B cell (primary cell): ENCODE results near the gene USP22. TPM values are rescaled to one million over a fixed set of nuclear protein-coding genes. Genes with fewer than 3 reads are reported as not detected.
A peak's percentile ranks its signal among the peaks of the same experiment; 100 is the strongest.

Experiments
- ATAC-seq: fragments of 200-7000 bp; cut with Tn5 transposase; one replicate; pipeline ENCODE4 v1.10.0; 2021; ENCODE audit warnings: low read depth, mild to moderate bottlenecking, moderate number of reproducible peaks, moderate library complexity
- CTCF ChIA-PET: fragments of 350-600 bp; sonication (Branson Sonifier 250); formaldehyde crosslinking; loops from one replicate; lab custom pipeline; 2021; ENCODE audit warnings: antibody characterized with exemption, inconsistent platforms; lab: Charles Lee
- POLR2A ChIA-PET: fragments of 350-600 bp; sonication (Branson Sonifier 250); formaldehyde crosslinking; loops from one replicate; lab custom pipeline; 2021; ENCODE audit warnings: antibody characterized with exemption; lab: Charles Lee
- DNase-seq: peaks from one replicate; pipeline ENCODE4 v3.0.0; 2013
- H2AFZ ChIP-seq: 2 replicates; pipeline ENCODE4 v1.6.1; 2012; ENCODE audit warnings: mild to moderate bottlenecking, low read depth, low read length; ENCODE audit not compliant: insufficient read depth, poor library complexity, severe bottlenecking
- H3K27ac ChIP-seq, 2 donors: 1 replicate in 1 of 2; 2 replicates in 1 of 2; pipeline ENCODE4 v1.5.1; 2012 to 2013; ENCODE audit warnings: low read length in 2 of 2, mild to moderate bottlenecking in 2 of 2, moderate library complexity in 1 of 2
- H3K27me3 ChIP-seq, 4 experiments: fragments of 200-600 bp in 1 of 4; sonication (generic) in 1 of 4; replicated peaks in 1 of 4; 1 replicate in 2 of 4; 2 replicates in 2 of 4; pipeline versions ENCODE4 v1.6.1 to v1.7.0; 2013 to 2016; ENCODE audit warnings: low read length in 3 of 4, mild to moderate bottlenecking in 2 of 4, mixed read lengths in 1 of 4, moderate library complexity in 1 of 4; ENCODE audit not compliant: insufficient read depth in 4 of 4, control insufficient read depth in 3 of 4; ENCODE audit errors: control extremely low read depth in 1 of 4
- H3K36me3 ChIP-seq, 2 experiments: replicated peaks in 1 of 2; 1 replicate in 1 of 2; 2 replicates in 1 of 2; pipeline versions ENCODE4 v1.6.1 to v1.7.1; 2013; ENCODE audit warnings: low read length in 1 of 2; ENCODE audit not compliant: insufficient read depth in 2 of 2, control insufficient read depth in 1 of 2; ENCODE audit errors: control extremely low read depth in 1 of 2, extremely low read depth in 1 of 2
- H3K4me1 ChIP-seq, 2 donors: fragments of 200-600 bp in 1 of 2; sonication (generic) in 1 of 2; 1 replicate in 1 of 2; 2 replicates in 1 of 2; pipeline versions ENCODE4 v1.5.1 to v1.6.1; 2013 to 2017; ENCODE audit warnings: low read length in 2 of 2; ENCODE audit not compliant: control insufficient read depth in 2 of 2, insufficient read depth in 2 of 2
- H3K4me2 ChIP-seq: replicated peaks from 2 replicates; pipeline ENCODE3; 2012; ENCODE audit warnings: mild to moderate bottlenecking, low read depth, low read length; ENCODE audit not compliant: poor library complexity, severe bottlenecking
- H3K4me3 ChIP-seq, 5 experiments: fragments of 200-600 bp in 1 of 5; sonication (generic) in 1 of 5; 1 replicate in 3 of 5; 2 replicates in 2 of 5; pipeline versions ENCODE4 v1.5.1 to v1.7.0; 2011 to 2016; ENCODE audit warnings: low read length in 4 of 5, mild to moderate bottlenecking in 4 of 5, low read depth in 2 of 5, control low read depth in 1 of 5, moderate library complexity in 1 of 5; ENCODE audit not compliant: insufficient read depth in 1 of 5; ENCODE audit errors: control extremely low read depth in 1 of 5, extremely low read depth in 1 of 5
- H3K79me2 ChIP-seq: fragments of 200-600 bp; sonication (generic); one replicate; pipeline ENCODE4 v1.6.0; 2016; ENCODE audit warnings: low read length; ENCODE audit not compliant: control insufficient read depth, insufficient read depth
- H3K9ac ChIP-seq: fragments of 200-600 bp; sonication (generic); 2 replicates; pipeline ENCODE4 v1.6.1; 2017; ENCODE audit warnings: mild to moderate bottlenecking, low read length, moderate library complexity
- H3K9me3 ChIP-seq, 3 donors: one replicate each; pipeline versions ENCODE4 v1.6.1 to v1.7.1; 2013; ENCODE audit warnings: low read length in 2 of 3; ENCODE audit not compliant: control insufficient read depth in 2 of 3, insufficient read depth in 1 of 3; ENCODE audit errors: control extremely low read depth in 1 of 3
- H4K20me1 ChIP-seq: 2 replicates; pipeline ENCODE4 v1.6.0; 2012; ENCODE audit warnings: mild to moderate bottlenecking, low read length; ENCODE audit not compliant: insufficient read depth, control insufficient read depth, poor library complexity, severe bottlenecking
- H3K27ac Mint-ChIP-seq: one replicate; pipeline ENCODE4 v1.8.0; 2021; ENCODE audit warnings: mixed read lengths
- H3K27me3 Mint-ChIP-seq: one replicate; pipeline ENCODE4 v1.8.0; 2021; ENCODE audit warnings: mixed read lengths
- H3K4me1 Mint-ChIP-seq: one replicate; pipeline ENCODE4 v1.8.0; 2021; ENCODE audit warnings: mixed read lengths
- H3K4me3 Mint-ChIP-seq: one replicate; pipeline ENCODE4 v1.8.0; 2021; ENCODE audit warnings: mixed read lengths
- H3K9me3 Mint-ChIP-seq: one replicate; pipeline ENCODE4 v1.8.0; 2022; ENCODE audit warnings: mixed read lengths; ENCODE audit not compliant: insufficient read depth
- CTCF ChIP-seq: fragments of 200-600 bp; IDR thresholded peaks from one replicate; pipeline ENCODE4 v1.8.0; 2022; ENCODE audit warnings: antibody characterized with exemption, mild to moderate bottlenecking
- EZH2 ChIP-seq: IDR thresholded peaks from 2 replicates; pipeline ENCODE4 v1.6.1; 2012; ENCODE audit warnings: borderline replicate concordance, low read depth, mild to moderate bottlenecking, moderate library complexity, low read length; ENCODE audit not compliant: insufficient read depth, poor library complexity, severe bottlenecking
- WGBS: methylation state at CpG from one replicate; pipeline ENCODE4 v1.1.5; 2013; ENCODE audit warnings: missing lambda C conversion rate; ENCODE audit not compliant: insufficient coverage; 5-methylcytosine and 5-hydroxymethylcytosine counted together
- intact Hi-C: fragments of 100-400 bp; cut with micrococcal nuclease; formaldehyde crosslinking; loops from one replicate; pipeline ENCODE4 v1.10.0; 2022
- polyA plus RNA-seq: library from polyadenylated mRNA; depleted of rRNA; stranded (reverse); fragments of >200 nt; gene quantifications from 2 replicates; pipeline ENCODE4 v1.2.3, GENCODE V29; 2012
- total RNA-seq, 2 donors: library from RNA; stranded (reverse); fragments of 120-200 nt in 1 of 2; gene quantifications; 1 replicate in 1 of 2; 2 replicates in 1 of 2; pipeline versions ENCODE4 v1.2.3 to v1.2.4, GENCODE V29; 2013 to 2022

Gene USP22
- total and polyA plus RNA-seq, 2 donors (not counting 1 experiment from before 2014, with no cell fraction given) = 74.3 to 167 TPM

DNA sequence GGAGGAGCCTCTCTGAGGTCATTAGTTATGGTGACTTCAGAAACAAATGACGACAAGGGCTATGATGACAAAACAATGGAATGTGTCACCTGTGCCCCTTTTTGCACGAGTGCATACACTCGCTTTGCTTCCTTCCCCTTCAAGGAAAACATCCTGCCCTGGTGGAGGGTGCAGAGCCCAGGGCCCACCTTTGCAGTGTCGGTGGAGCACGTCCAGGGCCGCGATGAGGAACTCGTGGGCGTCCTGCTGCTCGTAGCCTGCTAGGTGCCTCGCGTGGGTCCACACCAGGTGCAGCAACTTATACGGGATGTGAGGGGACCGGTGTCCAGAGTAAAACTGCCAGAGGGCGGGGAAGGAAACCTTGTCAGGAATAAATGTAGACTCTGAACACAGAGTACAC is 27.2 kb downstream of the USP22 start:
- peaks cover 11% of the 10 kb centered on the region for H3K4me1 Mint-ChIP-seq
- Histone ChIP-seq H3K36me3 (peaks cover 22 to 97% of the 10 kb centered on the region in 2 experiments), H3K9me3 (no peaks in the 10 kb centered on the region), H3K79me2 (peaks cover 98% of the 10 kb centered on the region), H3K4me1 (peaks cover 7 to 15% of the 10 kb centered on the region in 2 donors), H3K9ac (no peak overlapping the region), H3K27me3 (no peaks in the 10 kb centered on the region), H4K20me1 (peaks cover 100% of the 10 kb centered on the region), H2AFZ (no peak overlapping the region), H3K4me2 (no peak overlapping the region), H3K4me3 (no peak overlapping the region), H3K27ac (no peak overlapping the region)
- no peaks in the 10 kb centered on the region for H3K27me3 Mint-ChIP-seq
- ChIA-PET CTCF (no interaction called here), POLR2A (no interaction called here)
- WGBS = 51% methylated on average over 14 of the region's 15 CpGs
- DNase-seq (no peak), ATAC-seq (no peak)
- intact Hi-C loops = no loop called here
- TF ChIP-seq EZH2 (no peak), CTCF (no peak)
- H3K9me3 Mint-ChIP-seq = no peaks in the 10 kb centered on the region
- H3K27ac Mint-ChIP-seq = peak overlapping the region; percentile 24
- H3K4me3 Mint-ChIP-seq = no peak overlapping the region

DNA sequence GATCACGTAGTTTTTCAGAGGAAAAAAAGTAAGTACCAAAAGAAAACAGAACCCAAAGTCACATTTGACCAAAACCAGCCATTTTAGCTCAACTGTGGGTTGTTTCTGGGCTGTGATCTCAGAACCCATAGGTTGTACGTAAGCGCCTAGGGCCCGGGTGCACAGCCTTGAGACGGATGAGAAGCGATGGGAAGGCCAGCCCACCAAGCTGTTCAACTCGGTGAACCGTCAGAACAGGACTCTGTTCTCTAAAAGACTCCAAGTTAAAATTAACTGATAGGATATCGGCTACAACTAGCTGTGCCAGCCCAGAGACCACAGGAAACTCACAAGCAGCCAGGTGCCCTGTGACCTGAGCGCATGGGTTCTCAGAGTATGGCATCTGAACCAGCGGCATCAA is 28.3 kb downstream of the USP22 start:
- DNase-seq (no peak), ATAC-seq (no peak)
- no peaks in the 10 kb centered on the region for H3K9me3 Mint-ChIP-seq
- H3K4me1 Mint-ChIP-seq = peaks cover 5% of the 10 kb centered on the region
- Histone ChIP-seq H3K79me2 (peaks cover 95% of the 10 kb centered on the region), H3K9ac (no peak overlapping the region), H3K36me3 (peaks cover 17 to 97% of the 10 kb centered on the region in 2 experiments), H2AFZ (no peak overlapping the region), H3K4me2 (no peak overlapping the region), H3K4me1 (peaks cover 0 to 6% of the 10 kb centered on the region in 2 donors), H3K27ac (no peak overlapping the region), H4K20me1 (peaks cover 100% of the 10 kb centered on the region), H3K4me3 (no peak overlapping the region), H3K27me3 (no peaks in the 10 kb centered on the region), H3K9me3 (no peaks in the 10 kb centered on the region)
- intact Hi-C loops = no loop called here
- H3K27me3 Mint-ChIP-seq = no peaks in the 10 kb centered on the region
- ChIA-PET POLR2A (no interaction called here), CTCF (interaction anchor here (1.2 kb wide), 1 partner anchor 11 kb away, joined by 3 read pairs; no protein-coding TSS in a partner anchor)
- 97% methylated on average over 10 of the region's 11 CpGs for WGBS
- no peak for TF ChIP-seq CTCF
- TF ChIP-seq EZH2 = no peak
- H3K27ac Mint-ChIP-seq = peak overlapping the region; percentile 37
- H3K4me3 Mint-ChIP-seq = no peak overlapping the region
